Measurements from ENCODE around the gene ZNF680.

DNA sequence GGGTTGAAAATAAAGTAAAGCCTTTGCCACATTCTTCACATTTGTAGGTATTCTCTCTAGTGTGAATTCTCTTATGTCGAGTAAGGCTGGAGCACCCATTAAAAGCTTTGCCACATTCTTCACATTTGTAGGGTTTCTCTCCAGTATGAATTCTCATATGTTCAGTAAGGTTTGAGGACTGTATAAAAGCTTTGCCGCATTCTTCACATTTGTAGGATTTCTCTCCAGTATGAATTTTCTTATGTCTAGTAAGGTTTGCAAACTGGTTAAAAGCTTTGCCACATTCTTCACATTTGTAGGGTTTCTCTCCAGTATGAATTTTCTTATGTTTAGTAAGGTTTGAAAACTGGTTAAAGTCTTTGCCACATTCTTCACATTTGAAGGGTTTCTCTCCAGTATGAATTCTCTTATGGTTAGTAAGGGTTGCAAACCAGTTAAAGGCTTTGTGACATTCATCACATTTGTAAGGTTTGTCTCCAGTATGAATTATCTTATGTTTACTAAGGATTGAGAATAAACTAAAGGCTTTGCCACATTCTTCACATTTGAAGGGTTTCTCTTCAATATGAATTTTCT is 41.4 kb downstream of the ZNF680 start:
- TF ChIP-seq, protein P1, sequence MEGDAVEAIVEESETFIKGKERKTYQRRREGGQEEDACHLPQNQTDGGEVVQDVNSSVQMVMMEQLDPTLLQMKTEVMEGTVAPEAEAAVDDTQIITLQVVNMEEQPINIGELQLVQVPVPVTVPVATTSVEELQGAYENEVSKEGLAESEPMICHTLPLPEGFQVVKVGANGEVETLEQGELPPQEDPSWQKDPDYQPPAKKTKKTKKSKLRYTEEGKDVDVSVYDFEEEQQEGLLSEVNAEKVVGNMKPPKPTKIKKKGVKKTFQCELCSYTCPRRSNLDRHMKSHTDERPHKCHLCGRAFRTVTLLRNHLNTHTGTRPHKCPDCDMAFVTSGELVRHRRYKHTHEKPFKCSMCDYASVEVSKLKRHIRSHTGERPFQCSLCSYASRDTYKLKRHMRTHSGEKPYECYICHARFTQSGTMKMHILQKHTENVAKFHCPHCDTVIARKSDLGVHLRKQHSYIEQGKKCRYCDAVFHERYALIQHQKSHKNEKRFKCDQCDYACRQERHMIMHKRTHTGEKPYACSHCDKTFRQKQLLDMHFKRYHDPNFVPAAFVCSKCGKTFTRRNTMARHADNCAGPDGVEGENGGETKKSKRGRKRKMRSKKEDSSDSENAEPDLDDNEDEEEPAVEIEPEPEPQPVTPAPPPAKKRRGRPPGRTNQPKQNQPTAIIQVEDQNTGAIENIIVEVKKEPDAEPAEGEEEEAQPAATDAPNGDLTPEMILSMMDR (IDR thresholded peaks at IDR 0.05): no peak
- no peak for TF ChIP-seq POLR2AphosphoS5 (IDR thresholded peaks at IDR 0.05)
- TF ChIP-seq EP300 (IDR thresholded peaks at IDR 0.05): no peak
- no peak for TF ChIP-seq POLR2A (IDR thresholded peaks at IDR 0.05; ENCODE audit: low read depth)
